GM12801 (cell line): ENCODE data around the gene LONRF2.

Source experiments
- CTCF ChIP-seq: IDR thresholded peaks from one replicate; pipeline ENCODE4 v1.5.1; 2011; ENCODE audit warnings: control low read depth; ENCODE audit not compliant: insufficient read length; ENCODE audit errors: extremely low read depth

Gene LONRF2

GRCh38 chr2:100285691-100286090 lies 36.6 kb downstream of the LONRF2 start:
- TF ChIP-seq CTCF = no peak

- no peak for TF ChIP-seq CTCF
These were observed 37.3 kb downstream of the LONRF2 start for GRCh38 chr2:100285011-100285410.

GRCh38 chr2:100283724-100284501 lies 38.4 kb downstream of the LONRF2 start:
- TF ChIP-seq CTCF = no peak

- TF ChIP-seq CTCF = no peak
These were observed 40.5 kb downstream of the LONRF2 start for GRCh38 chr2:100281521-100282438.

GRCh38 chr2:100279586-100280534 lies 42.4 kb downstream of the LONRF2 start:
- no peak for TF ChIP-seq CTCF

- TF ChIP-seq CTCF = no peak
These were observed 43.3 kb downstream of the LONRF2 start for GRCh38 chr2:100278986-100279385.
